Liver (tissue), 9 donors: ENCODE data around the gene RREB1. TPM values are rescaled to one million over a fixed set of nuclear protein-coding genes. Genes with fewer than 3 reads are reported as not detected.

Experiments used
- DNase-seq: peaks from one replicate; pipeline ENCODE4 v3.0.0-alpha.2; 2017; ENCODE audit warnings: low spot score
- H3K27ac ChIP-seq, 2 donors: one replicate each; pipeline ENCODE4 v1.7.0; 2013; ENCODE audit warnings: inconsistent platforms in 2 of 2, low read length in 2 of 2, control low read depth in 1 of 2, low read depth in 1 of 2, mild to moderate bottlenecking in 1 of 2
- H3K27me3 ChIP-seq, 4 donors: one replicate each; pipeline versions ENCODE4 v1.6.1 to v1.7.0; 2013; ENCODE audit warnings: low read length in 3 of 4, inconsistent platforms in 1 of 4, mild to moderate bottlenecking in 1 of 4, moderate library complexity in 1 of 4; ENCODE audit not compliant: control insufficient read depth in 4 of 4, insufficient read depth in 4 of 4
- H3K36me3 ChIP-seq, 4 donors: one replicate each; pipeline versions ENCODE4 v1.6.1 to v1.7.0; 2013; ENCODE audit warnings: low read length in 3 of 4, mild to moderate bottlenecking in 3 of 4, low read depth in 1 of 4, moderate library complexity in 1 of 4; ENCODE audit not compliant: control insufficient read depth in 4 of 4, insufficient read depth in 3 of 4
- H3K4me1 ChIP-seq, 4 donors: one replicate each; pipeline versions ENCODE4 v1.6.1 to v1.7.0; 2013; ENCODE audit warnings: low read length in 3 of 4, mild to moderate bottlenecking in 3 of 4, moderate library complexity in 1 of 4; ENCODE audit not compliant: control insufficient read depth in 4 of 4, insufficient read depth in 4 of 4
- H3K4me3 ChIP-seq, 3 donors: one replicate each; pipeline versions ENCODE4 v1.6.1 to v1.7.0; 2013; ENCODE audit warnings: low read length in 3 of 3, control low read depth in 1 of 3, low read depth in 1 of 3, mild to moderate bottlenecking in 1 of 3
- H3K9ac ChIP-seq, 2 donors: one replicate each; pipeline ENCODE4 v1.7.0; 2013; ENCODE audit warnings: low read length in 2 of 2, mild to moderate bottlenecking in 2 of 2, moderate library complexity in 2 of 2, control low read depth in 1 of 2, low read depth in 1 of 2
- H3K9me3 ChIP-seq, 4 donors: one replicate each; pipeline versions ENCODE4 v1.6.1 to v1.7.0; 2013; ENCODE audit warnings: low read length in 3 of 4; ENCODE audit not compliant: control insufficient read depth in 4 of 4
- EGR1 ChIP-seq, 2 donors: IDR thresholded peaks; 2 replicates each; pipeline ENCODE4 v1.6.1; 2016 to 2018; ENCODE audit warnings: antibody characterized with exemption in 2 of 2, low read depth in 2 of 2
- FOXA1 ChIP-seq: IDR thresholded peaks from 2 replicates; pipeline ENCODE4 v1.6.1; 2016; ENCODE audit warnings: antibody characterized with exemption
- FOXA2 ChIP-seq: IDR thresholded peaks from 2 replicates; pipeline ENCODE4 v1.6.1; 2016; ENCODE audit warnings: antibody characterized with exemption
- GABPA ChIP-seq, 2 donors: IDR thresholded peaks in 1 of 2; conservative IDR thresholded peaks in 1 of 2; 2 replicates each; pipeline ENCODE4 v1.6.1; 2016; ENCODE audit warnings: antibody characterized with exemption in 2 of 2, mild to moderate bottlenecking in 1 of 2, moderate library complexity in 1 of 2
- HNF4A ChIP-seq, 2 donors: conservative IDR thresholded peaks; 2 replicates each; pipeline ENCODE4 v1.6.1; 2016; ENCODE audit warnings: antibody characterized with exemption in 2 of 2, mild to moderate bottlenecking in 2 of 2
- HNF4G ChIP-seq: IDR thresholded peaks from 2 replicates; pipeline ENCODE4 v1.6.1; 2016; ENCODE audit warnings: antibody characterized with exemption
- NR2F2 ChIP-seq: IDR thresholded peaks from 2 replicates; pipeline ENCODE4 v1.6.1; 2016; ENCODE audit warnings: antibody characterized with exemption
- RXRA ChIP-seq, 2 donors: IDR thresholded peaks; 2 replicates each; pipeline ENCODE4 v1.6.1; 2017 to 2018; ENCODE audit warnings: antibody characterized with exemption in 2 of 2, mild to moderate bottlenecking in 1 of 2
- SP1 ChIP-seq: IDR thresholded peaks from 2 replicates; pipeline ENCODE4 v1.6.1; 2018; ENCODE audit warnings: antibody characterized with exemption, mild to moderate bottlenecking
- TAF1 ChIP-seq: conservative IDR thresholded peaks from 2 replicates; pipeline ENCODE4 v1.6.1; 2016; ENCODE audit warnings: antibody characterized with exemption, mild to moderate bottlenecking
- YY1 ChIP-seq: IDR thresholded peaks from 2 replicates; pipeline ENCODE4 v1.6.1; 2016; ENCODE audit warnings: antibody characterized with exemption, mild to moderate bottlenecking
- WGBS: extraction: QIAGEN DNeasy Blood & Tissue Kit; methylation state at CpG from one replicate; pipeline ENCODE4 v1.1.7; 2013; 5-methylcytosine and 5-hydroxymethylcytosine counted together
- polyA plus RNA-seq, 2 donors: library from polyadenylated mRNA; stranded (reverse) in 1 of 2; unstranded in 1 of 2; fragments of 200-250 nt in 1 of 2; fragments of >200 nt in 1 of 2; fragmentation: Nextera tagmentation in 1 of 2; extraction: Ambion mirVana in 1 of 2; gene quantifications; one replicate each; pipeline versions ENCODE4 v1.2.1 to v1.2.3, GENCODE V29; 2013 to 2015
- total RNA-seq, 2 donors: library from RNA; depleted of rRNA; stranded (reverse); fragments of >200 nt; gene quantifications; one replicate each; pipeline ENCODE4 v1.2.3, GENCODE V29; 2014
- TF ChIP-seq, protein P1 (sequence below): fragments of 150-350 bp; IDR thresholded peaks from 2 replicates; pipeline ENCODE4 v1.5.1; 2017; ENCODE audit warnings: improper control_type of control experiment, low read depth, low read length; ENCODE audit not compliant: missing input control
- TF ChIP-seq, protein P2 (sequence below): IDR thresholded peaks from 2 replicates; pipeline ENCODE4 v1.6.1; 2016; ENCODE audit warnings: antibody characterized with exemption
- TF ChIP-seq, protein P3 (sequence below): IDR thresholded peaks from 2 replicates; pipeline ENCODE4 v1.6.1; 2016; ENCODE audit warnings: antibody characterized with exemption, mild to moderate bottlenecking
- TF ChIP-seq, protein P4 (sequence below): IDR thresholded peaks from 2 replicates; pipeline ENCODE4 v1.6.1; 2016; ENCODE audit warnings: antibody characterized with exemption
- TF ChIP-seq, protein P5 (sequence below): IDR thresholded peaks from 2 replicates; pipeline ENCODE4 v1.6.1; 2016; ENCODE audit warnings: antibody characterized with exemption
- donor health status: healthy.
- donor health status: healthy.
- donor health status: healthy.
- donor health status: healthy.
- donor health status: healthy.

Gene RREB1
- total and polyA plus RNA-seq, 4 donors = 10.1 to 28.9 (median 17.3) TPM

DNA sequence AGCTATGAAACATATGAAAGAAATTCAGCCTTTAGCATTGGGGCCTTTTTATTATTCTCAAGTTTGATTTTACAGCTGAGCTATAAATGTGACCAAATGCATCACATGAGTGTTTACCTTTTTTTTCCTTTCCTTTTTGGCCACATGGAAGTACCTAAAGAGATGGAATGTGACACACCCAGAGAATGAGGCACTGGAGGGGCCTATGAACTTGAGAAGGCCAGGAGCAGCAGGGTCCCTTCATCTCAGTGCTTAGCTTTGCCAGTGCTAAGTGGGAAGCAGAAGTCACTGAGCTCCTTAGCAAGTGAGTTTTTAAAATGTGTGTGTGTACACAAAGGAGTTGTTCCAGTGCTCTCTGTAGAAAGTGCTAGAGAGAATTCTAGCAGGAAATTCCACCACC is 44.7 kb downstream of the RREB1 start:
- DNase-seq = no peak
- no peak overlapping the region for H3K9ac ChIP-seq
- no peaks in the 10 kb centered on the region for H3K36me3 ChIP-seq
- TF ChIP-seq RXRA (IDR thresholded peaks at IDR 0.05) (no peak), SP1 (no peak), YY1 (no peak), NR2F2 (no peak), HNF4A (conservative IDR thresholded peaks at IDR 0.05) (no peak), GABPA (IDR thresholded peaks at IDR 0.05 in 1 of 2, conservative IDR thresholded peaks at IDR 0.05 in 1 of 2) (no peak), EGR1 (IDR thresholded peaks at IDR 0.05; ENCODE audit: low read depth in 2 of 2) (no peak), FOXA2 (no peak), HNF4G (no peak)
- TF ChIP-seq, protein P1, sequence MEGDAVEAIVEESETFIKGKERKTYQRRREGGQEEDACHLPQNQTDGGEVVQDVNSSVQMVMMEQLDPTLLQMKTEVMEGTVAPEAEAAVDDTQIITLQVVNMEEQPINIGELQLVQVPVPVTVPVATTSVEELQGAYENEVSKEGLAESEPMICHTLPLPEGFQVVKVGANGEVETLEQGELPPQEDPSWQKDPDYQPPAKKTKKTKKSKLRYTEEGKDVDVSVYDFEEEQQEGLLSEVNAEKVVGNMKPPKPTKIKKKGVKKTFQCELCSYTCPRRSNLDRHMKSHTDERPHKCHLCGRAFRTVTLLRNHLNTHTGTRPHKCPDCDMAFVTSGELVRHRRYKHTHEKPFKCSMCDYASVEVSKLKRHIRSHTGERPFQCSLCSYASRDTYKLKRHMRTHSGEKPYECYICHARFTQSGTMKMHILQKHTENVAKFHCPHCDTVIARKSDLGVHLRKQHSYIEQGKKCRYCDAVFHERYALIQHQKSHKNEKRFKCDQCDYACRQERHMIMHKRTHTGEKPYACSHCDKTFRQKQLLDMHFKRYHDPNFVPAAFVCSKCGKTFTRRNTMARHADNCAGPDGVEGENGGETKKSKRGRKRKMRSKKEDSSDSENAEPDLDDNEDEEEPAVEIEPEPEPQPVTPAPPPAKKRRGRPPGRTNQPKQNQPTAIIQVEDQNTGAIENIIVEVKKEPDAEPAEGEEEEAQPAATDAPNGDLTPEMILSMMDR = no peak
- TF ChIP-seq, protein P2, sequence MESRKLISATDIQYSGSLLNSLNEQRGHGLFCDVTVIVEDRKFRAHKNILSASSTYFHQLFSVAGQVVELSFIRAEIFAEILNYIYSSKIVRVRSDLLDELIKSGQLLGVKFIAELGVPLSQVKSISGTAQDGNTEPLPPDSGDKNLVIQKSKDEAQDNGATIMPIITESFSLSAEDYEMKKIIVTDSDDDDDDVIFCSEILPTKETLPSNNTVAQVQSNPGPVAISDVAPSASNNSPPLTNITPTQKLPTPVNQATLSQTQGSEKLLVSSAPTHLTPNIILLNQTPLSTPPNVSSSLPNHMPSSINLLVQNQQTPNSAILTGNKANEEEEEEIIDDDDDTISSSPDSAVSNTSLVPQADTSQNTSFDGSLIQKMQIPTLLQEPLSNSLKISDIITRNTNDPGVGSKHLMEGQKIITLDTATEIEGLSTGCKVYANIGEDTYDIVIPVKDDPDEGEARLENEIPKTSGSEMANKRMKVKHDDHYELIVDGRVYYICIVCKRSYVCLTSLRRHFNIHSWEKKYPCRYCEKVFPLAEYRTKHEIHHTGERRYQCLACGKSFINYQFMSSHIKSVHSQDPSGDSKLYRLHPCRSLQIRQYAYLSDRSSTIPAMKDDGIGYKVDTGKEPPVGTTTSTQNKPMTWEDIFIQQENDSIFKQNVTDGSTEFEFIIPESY = no peak
- TF ChIP-seq, protein P3, sequence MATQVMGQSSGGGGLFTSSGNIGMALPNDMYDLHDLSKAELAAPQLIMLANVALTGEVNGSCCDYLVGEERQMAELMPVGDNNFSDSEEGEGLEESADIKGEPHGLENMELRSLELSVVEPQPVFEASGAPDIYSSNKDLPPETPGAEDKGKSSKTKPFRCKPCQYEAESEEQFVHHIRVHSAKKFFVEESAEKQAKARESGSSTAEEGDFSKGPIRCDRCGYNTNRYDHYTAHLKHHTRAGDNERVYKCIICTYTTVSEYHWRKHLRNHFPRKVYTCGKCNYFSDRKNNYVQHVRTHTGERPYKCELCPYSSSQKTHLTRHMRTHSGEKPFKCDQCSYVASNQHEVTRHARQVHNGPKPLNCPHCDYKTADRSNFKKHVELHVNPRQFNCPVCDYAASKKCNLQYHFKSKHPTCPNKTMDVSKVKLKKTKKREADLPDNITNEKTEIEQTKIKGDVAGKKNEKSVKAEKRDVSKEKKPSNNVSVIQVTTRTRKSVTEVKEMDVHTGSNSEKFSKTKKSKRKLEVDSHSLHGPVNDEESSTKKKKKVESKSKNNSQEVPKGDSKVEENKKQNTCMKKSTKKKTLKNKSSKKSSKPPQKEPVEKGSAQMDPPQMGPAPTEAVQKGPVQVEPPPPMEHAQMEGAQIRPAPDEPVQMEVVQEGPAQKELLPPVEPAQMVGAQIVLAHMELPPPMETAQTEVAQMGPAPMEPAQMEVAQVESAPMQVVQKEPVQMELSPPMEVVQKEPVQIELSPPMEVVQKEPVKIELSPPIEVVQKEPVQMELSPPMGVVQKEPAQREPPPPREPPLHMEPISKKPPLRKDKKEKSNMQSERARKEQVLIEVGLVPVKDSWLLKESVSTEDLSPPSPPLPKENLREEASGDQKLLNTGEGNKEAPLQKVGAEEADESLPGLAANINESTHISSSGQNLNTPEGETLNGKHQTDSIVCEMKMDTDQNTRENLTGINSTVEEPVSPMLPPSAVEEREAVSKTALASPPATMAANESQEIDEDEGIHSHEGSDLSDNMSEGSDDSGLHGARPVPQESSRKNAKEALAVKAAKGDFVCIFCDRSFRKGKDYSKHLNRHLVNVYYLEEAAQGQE = no peak
- TF ChIP-seq, protein P4, sequence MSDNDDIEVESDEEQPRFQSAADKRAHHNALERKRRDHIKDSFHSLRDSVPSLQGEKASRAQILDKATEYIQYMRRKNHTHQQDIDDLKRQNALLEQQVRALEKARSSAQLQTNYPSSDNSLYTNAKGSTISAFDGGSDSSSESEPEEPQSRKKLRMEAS = no peak
- no peak overlapping the region for H3K4me3 ChIP-seq
- H3K4me1 ChIP-seq = peaks cover 5 to 60% (median 52%) of the 10 kb centered on the region in 4 donors
- H3K9me3 ChIP-seq = no peaks in the 10 kb centered on the region
- H3K27me3 ChIP-seq = no peaks in the 10 kb centered on the region
- H3K27ac ChIP-seq = peak overlapping the region; percentile 61 to 66

DNA sequence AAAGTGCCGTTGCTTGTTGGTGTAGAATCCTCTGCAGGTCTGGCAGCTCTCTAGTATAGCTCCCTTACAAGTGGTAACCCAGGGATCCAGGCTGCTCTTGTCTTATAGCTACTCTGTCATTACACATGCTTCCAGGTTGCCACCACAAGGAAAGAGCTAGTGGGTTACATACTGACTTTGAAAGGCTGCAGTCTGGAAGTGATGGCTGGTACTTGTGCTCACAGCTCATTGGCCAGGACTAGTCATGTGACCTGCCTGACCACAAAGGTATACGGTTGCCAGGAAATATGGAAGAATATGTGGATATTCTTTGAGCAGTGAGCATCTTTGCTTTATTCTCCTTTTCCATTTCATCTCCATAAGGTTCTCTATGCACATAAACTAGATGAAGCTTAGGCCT is 46.0 kb downstream of the RREB1 start:
- Histone ChIP-seq H3K27ac (no peak overlapping the region), H3K36me3 (no peaks in the 10 kb centered on the region), H3K9me3 (no peaks in the 10 kb centered on the region), H3K4me1 (peaks cover 5 to 68% (median 46%) of the 10 kb centered on the region in 4 donors), H3K27me3 (no peaks in the 10 kb centered on the region), H3K9ac (no peak overlapping the region), H3K4me3 (no peak overlapping the region)
- 84% methylated on average over 2 of the region's 2 CpGs for WGBS
- no peak for TF ChIP-seq HNF4A (conservative IDR thresholded peaks at IDR 0.05)
- TF ChIP-seq NR2F2 = no peak
- no peak for TF ChIP-seq EGR1 (IDR thresholded peaks at IDR 0.05; ENCODE audit: low read depth in 2 of 2)
- TF ChIP-seq FOXA2 = no peak
- TF ChIP-seq, protein P5, sequence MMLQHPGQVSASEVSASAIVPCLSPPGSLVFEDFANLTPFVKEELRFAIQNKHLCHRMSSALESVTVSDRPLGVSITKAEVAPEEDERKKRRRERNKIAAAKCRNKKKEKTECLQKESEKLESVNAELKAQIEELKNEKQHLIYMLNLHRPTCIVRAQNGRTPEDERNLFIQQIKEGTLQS = no peak
- TF ChIP-seq TAF1 = no peak
- TF ChIP-seq GABPA (IDR thresholded peaks at IDR 0.05 in 1 of 2, conservative IDR thresholded peaks at IDR 0.05 in 1 of 2) = no peak
- TF ChIP-seq FOXA1 = no peak
- TF ChIP-seq, protein P2 = no peak
- TF ChIP-seq, protein P4 = no peak
- DNase-seq = no peak
